ENCODE data around the gene EXOC6. TPM values are rescaled to one million over a fixed set of nuclear protein-coding genes. Genes with fewer than 3 reads are reported as not detected.

The EXOC6 gene
- total and polyA plus RNA-seq, 8 donors, result 17.5 to 24.0 (median 19.8) TPM

GRCh38 chr10:93074147-93074596 lies 225.9 kb downstream of the EXOC6 start:
- no peak for ATAC-seq
- H3K9me3 ChIP-seq, result no peaks in the 10 kb centered on the region
- H3K36me3 ChIP-seq, result no peaks in the 10 kb centered on the region
- peaks cover 65 to 100% of the 10 kb centered on the region in 2 donors for H3K27me3 ChIP-seq
- peak in 1 of 4 donors; percentile 63 for DNase-seq
- peak overlapping the region; percentile 2 to 23 for H3K4me3 ChIP-seq
- H3K4me1 ChIP-seq, result peaks cover 22 to 36% of the 10 kb centered on the region in 2 donors
- intact Hi-C loops (cut with DNase I), result no loop called here
- no peak overlapping the region for H3K27ac ChIP-seq
- no peak for TF ChIP-seq CTCF (IDR thresholded peaks at IDR 0.05)

GRCh38 chr10:93074597-93075368 lies 226.5 kb downstream of the EXOC6 start:
- ATAC-seq, result no peak
- peak in 1 of 4 donors; percentile 72 for DNase-seq
- no peaks in the 10 kb centered on the region for H3K9me3 ChIP-seq
- peaks cover 22 to 36% of the 10 kb centered on the region in 2 donors for H3K4me1 ChIP-seq
- intact Hi-C loops (cut with DNase I), result no loop called here
- no peaks in the 10 kb centered on the region for H3K36me3 ChIP-seq
- TF ChIP-seq CTCF (IDR thresholded peaks at IDR 0.05), result no peak
- no peak overlapping the region for H3K27ac ChIP-seq
- peaks cover 59 to 100% of the 10 kb centered on the region in 2 donors for H3K27me3 ChIP-seq
- H3K4me3 ChIP-seq, result no peak overlapping the region

GRCh38 chr10:93075369-93076221 lies 227.3 kb downstream of the EXOC6 start:
- Histone ChIP-seq H3K4me3 (no peak overlapping the region), H3K36me3 (no peaks in the 10 kb centered on the region), H3K27ac (no peak overlapping the region), H3K4me1 (peaks cover 22 to 42% of the 10 kb centered on the region in 2 donors), H3K27me3 (peaks cover 52 to 100% of the 10 kb centered on the region in 2 donors), H3K9me3 (no peaks in the 10 kb centered on the region)
- DNase-seq, result no peak
- no peak for TF ChIP-seq CTCF (IDR thresholded peaks at IDR 0.05)
- ATAC-seq, result no peak
- intact Hi-C loops (cut with DNase I), result no loop called here

GRCh38 chr10:93076871-93077270 lies 228.6 kb downstream of the EXOC6 start:
- ATAC-seq, result no peak
- Histone ChIP-seq H3K4me3 (no peak overlapping the region), H3K4me1 (peaks cover 21 to 40% of the 10 kb centered on the region in 2 donors), H3K36me3 (no peaks in the 10 kb centered on the region), H3K9me3 (no peaks in the 10 kb centered on the region), H3K27ac (no peak overlapping the region), H3K27me3 (peaks cover 42 to 91% of the 10 kb centered on the region in 2 donors)
- intact Hi-C loops (cut with DNase I), result no loop called here
- no peak for DNase-seq
- no peak for TF ChIP-seq CTCF (IDR thresholded peaks at IDR 0.05)

GRCh38 chr10:93077860-93078337 lies 229.6 kb downstream of the EXOC6 start:
- peaks cover 31 to 81% of the 10 kb centered on the region in 2 donors for H3K27me3 ChIP-seq
- TF ChIP-seq CTCF (IDR thresholded peaks at IDR 0.05), result no peak
- no peaks in the 10 kb centered on the region for H3K36me3 ChIP-seq
- intact Hi-C loops (cut with DNase I), result no loop called here
- no peak overlapping the region for H3K27ac ChIP-seq
- DNase-seq, result no peak
- H3K4me1 ChIP-seq, result peaks cover 15 to 30% of the 10 kb centered on the region in 2 donors
- H3K4me3 ChIP-seq, result no peak overlapping the region
- ATAC-seq, result no peak
- no peaks in the 10 kb centered on the region for H3K9me3 ChIP-seq

Measured in left lung (tissue), 10 donors.